ENCODE measurements around the gene AGBL5.
A peak's percentile ranks its signal among the peaks of the same experiment; 100 is the strongest.

The AGBL5 gene, protein sequence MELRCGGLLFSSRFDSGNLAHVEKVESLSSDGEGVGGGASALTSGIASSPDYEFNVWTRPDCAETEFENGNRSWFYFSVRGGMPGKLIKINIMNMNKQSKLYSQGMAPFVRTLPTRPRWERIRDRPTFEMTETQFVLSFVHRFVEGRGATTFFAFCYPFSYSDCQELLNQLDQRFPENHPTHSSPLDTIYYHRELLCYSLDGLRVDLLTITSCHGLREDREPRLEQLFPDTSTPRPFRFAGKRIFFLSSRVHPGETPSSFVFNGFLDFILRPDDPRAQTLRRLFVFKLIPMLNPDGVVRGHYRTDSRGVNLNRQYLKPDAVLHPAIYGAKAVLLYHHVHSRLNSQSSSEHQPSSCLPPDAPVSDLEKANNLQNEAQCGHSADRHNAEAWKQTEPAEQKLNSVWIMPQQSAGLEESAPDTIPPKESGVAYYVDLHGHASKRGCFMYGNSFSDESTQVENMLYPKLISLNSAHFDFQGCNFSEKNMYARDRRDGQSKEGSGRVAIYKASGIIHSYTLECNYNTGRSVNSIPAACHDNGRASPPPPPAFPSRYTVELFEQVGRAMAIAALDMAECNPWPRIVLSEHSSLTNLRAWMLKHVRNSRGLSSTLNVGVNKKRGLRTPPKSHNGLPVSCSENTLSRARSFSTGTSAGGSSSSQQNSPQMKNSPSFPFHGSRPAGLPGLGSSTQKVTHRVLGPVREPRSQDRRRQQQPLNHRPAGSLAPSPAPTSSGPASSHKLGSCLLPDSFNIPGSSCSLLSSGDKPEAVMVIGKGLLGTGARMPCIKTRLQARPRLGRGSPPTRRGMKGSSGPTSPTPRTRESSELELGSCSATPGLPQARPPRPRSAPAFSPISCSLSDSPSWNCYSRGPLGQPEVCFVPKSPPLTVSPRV

DNA sequence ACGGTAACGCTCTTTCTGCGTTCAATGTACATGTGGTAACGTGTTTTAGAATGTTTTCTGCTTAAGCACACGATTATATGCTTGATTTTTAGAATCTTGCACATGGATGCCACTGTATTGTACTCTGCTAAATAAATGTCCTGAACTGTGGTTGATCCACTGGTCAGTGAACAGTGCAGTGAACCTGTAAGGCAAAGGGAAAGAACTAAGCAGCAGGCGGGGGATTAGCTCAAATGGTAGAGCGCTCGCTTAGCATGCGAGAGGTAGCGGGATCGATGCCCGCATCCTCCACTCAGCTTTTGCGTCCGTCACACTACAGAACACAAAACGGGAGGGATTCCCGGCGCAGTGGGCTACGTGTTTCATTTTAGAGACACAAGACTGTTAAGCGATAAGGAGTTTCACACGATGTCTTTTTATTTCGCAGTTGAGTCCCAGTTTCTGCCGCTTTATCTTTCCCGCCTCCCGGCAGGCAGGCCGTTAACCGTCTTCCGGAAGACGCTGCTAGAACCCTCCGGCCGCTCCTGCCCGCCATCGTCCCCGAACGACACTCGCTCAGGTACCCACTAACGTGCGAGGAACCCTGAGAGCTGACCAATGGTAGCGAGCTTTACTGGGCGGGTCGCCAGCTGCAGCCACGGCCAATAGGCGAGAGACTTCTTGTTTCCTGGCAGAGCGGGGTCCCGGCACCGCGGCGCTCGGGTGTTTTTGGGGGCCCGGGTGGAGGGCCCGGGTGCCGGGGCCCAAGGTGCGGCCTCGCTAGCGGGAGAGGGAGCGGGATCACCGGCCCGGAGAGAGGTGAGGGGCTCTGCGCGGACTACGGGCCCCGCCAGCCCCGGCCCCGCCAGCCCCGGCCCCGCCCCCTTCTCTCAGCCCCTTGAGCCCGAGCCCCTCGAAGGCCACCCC lies at the start of gene AGBL5:
AGBL5 (plus strand) TSS at position 673 of the 906 bp plus-strand sequence. CDS start 1,291 bp downstream, outside the sequence.
- ChIA-PET CTCF (interaction anchor here (0.7 to 4.3 kb wide), 12 partner anchors 10 to 205 kb away, joined by 3 to 35 read pairs (median 4); partner anchors contain the start of genes EMILIN1 and KHK), POLR2A (interaction anchor here (0.5 to 4.2 kb wide), 13 partner anchors 8 to 89 kb away, joined by 3 to 31 read pairs (median 13); partner anchors contain the start of genes EMILIN1, KHK and OST4)
- TF ChIP-seq, protein P1, sequence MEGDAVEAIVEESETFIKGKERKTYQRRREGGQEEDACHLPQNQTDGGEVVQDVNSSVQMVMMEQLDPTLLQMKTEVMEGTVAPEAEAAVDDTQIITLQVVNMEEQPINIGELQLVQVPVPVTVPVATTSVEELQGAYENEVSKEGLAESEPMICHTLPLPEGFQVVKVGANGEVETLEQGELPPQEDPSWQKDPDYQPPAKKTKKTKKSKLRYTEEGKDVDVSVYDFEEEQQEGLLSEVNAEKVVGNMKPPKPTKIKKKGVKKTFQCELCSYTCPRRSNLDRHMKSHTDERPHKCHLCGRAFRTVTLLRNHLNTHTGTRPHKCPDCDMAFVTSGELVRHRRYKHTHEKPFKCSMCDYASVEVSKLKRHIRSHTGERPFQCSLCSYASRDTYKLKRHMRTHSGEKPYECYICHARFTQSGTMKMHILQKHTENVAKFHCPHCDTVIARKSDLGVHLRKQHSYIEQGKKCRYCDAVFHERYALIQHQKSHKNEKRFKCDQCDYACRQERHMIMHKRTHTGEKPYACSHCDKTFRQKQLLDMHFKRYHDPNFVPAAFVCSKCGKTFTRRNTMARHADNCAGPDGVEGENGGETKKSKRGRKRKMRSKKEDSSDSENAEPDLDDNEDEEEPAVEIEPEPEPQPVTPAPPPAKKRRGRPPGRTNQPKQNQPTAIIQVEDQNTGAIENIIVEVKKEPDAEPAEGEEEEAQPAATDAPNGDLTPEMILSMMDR (IDR thresholded peaks at IDR 0.05; ENCODE audit: insufficient read depth, low read length, missing control alignments) = no peak
- DNase-seq (ENCODE audit: low read depth, low spot score) = no peak
- peak within 1 kb of the TSS; percentile 93 for H3K4me3 ChIP-seq (ENCODE audit: low read depth, low read length)

- TF ChIP-seq, protein P1 (IDR thresholded peaks at IDR 0.05; ENCODE audit: insufficient read depth, low read length, missing control alignments) = no peak
- ChIA-PET POLR2A (interaction anchor here (0.7 kb wide), 1 partner anchor 30 kb away, joined by 3 read pairs; no protein-coding TSS in a partner anchor), CTCF (interaction anchor here (3.9 kb wide), 1 partner anchor 15 kb away, joined by 28 read pairs; no protein-coding TSS in a partner anchor)
- DNase-seq (ENCODE audit: low read depth, low spot score) = no peak
- H3K4me3 ChIP-seq (ENCODE audit: low read depth, low read length) = no peak overlapping the region
These were observed 49.5 kb upstream of the AGBL5 start for GRCh38 chr2:27001950-27002349.

DNA sequence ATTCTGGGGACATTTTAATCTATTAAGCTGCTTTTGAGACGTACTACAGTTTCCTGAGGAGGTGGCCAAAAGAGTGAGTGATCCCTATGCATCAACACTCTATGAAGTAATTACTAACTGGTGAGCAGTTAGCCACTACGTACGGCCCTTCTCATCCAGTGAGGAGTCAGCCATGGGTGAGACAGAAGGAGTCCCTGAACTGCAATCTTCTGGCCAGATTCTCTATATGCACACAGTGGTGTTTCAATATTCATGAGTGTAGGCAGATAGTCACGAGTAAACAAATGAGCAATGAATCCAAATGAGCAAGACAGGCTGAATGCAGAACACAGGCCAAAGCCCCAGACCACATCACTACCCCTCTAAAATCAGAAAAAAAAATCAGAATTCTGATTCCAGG lies 48.5 kb upstream of the AGBL5 start:
- CTCF ChIA-PET = interaction anchor here (1.5 to 18.4 kb wide), 5 partner anchors 9 to 60 kb away, joined by 3 to 663 read pairs (median 6); partner anchors contain the start of gene MAPRE3
- TF ChIP-seq, protein P1 (IDR thresholded peaks at IDR 0.05; ENCODE audit: insufficient read depth, low read length, missing control alignments) = no peak
- POLR2A ChIA-PET = no interaction called here
- no peak for DNase-seq (ENCODE audit: low read depth, low spot score)
- no peak overlapping the region for H3K4me3 ChIP-seq (ENCODE audit: low read depth, low read length)

GRCh38 chr2:27003857-27004256 lies 47.6 kb upstream of the AGBL5 start:
- no peak overlapping the region for H3K4me3 ChIP-seq (ENCODE audit: low read depth, low read length)
- ChIA-PET POLR2A (no interaction called here), CTCF (interaction anchor here (1.5 to 18.4 kb wide), 5 partner anchors 9 to 61 kb away, joined by 3 to 663 read pairs (median 6); partner anchors contain the start of gene MAPRE3)
- TF ChIP-seq, protein P1 (IDR thresholded peaks at IDR 0.05; ENCODE audit: insufficient read depth, low read length, missing control alignments) = no peak
- no peak for DNase-seq (ENCODE audit: low read depth, low spot score)

DNA sequence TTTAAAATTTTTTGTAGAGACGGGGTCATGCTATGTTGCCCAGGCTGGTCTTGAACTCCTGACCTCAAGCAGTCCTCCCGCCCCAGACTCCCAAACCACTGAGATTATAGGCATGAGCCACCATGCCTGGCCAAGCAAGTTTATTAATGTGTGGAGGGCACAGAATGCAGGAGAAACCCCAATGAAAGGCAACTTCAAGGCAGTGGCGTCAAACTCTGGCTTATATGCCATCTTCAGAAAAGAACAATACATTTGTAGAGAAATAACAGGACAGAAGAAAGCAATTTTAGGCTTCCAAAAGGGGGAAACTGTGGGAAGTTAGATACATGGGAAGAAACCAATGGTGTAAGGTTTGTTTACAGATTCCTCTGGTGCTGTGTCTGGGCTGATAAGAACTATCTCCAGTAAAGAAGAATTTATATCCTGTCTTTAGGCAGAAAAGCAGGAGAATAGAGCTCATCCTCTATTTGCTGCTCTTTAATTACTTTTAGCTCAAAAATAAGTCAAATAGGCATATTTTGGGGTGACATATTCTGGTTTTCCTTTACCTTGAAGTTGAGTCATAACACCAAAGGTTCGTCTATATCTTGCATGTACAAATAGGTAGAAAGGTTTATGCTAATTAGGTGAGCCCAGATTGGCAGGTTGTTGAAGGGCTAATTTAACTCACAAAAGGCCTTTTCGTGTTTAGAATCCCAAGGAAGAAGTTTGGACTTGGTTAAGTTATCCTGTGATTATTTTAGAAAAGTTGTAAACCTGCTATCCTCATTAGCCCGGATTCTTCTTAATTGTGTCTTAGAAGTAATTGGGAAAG lies 44.7 kb upstream of the AGBL5 start:
- POLR2A ChIA-PET = no interaction called here
- TF ChIP-seq, protein P1 (IDR thresholded peaks at IDR 0.05; ENCODE audit: insufficient read depth, low read length, missing control alignments) = no peak
- no peak for DNase-seq (ENCODE audit: low read depth, low spot score)
- H3K4me3 ChIP-seq (ENCODE audit: low read depth, low read length) = no peak overlapping the region
- CTCF ChIA-PET = interaction anchor here (1.2 to 18.4 kb wide), 4 partner anchors 10 to 161 kb away, joined by 3 to 663 read pairs (median 11); partner anchors contain the start of gene MAPRE3

Measured in AG04449 (cell line).